Measurements from ENCODE around the gene TNFAIP8L1.

The TNFAIP8L1 gene

DNA sequence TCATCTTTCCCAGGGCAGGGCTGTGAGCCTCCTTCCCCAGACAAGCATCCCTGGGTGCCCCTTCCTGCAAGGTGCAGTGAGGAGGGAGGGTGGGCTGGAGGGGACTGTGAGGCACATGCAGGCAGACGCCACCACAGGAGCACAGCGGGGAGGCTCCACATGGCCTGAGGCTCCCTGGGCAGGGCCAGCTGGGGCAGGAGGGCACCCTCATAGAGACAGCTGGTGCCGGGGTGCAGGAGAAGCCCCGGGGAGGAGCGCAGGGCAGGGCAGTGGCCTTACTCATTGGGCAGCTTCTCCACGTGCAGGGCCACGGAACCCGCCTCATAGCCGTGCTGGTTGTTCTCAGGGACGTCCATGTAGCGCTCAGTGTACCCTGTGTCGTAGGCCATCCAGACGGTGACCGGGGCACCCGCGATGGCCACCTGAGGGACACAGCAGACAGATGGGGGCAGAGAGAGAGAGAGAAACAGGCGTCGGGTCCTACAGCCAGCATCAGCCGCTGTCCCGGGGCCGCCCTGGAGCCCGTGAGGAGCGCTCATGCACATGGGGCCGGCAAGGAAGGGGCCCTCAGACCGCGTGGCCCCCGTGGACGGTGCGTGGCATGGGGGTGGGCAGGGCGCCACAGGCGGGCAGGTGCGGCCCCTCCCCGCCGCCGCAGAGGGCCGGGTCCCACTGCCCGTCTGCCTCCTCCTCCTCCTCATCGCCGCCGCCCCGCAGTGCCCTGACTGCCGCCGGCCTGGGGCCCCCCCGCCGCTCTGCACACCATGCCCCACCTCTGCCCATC is 43.3 kb downstream of the TNFAIP8L1 start:
- no peak for DNase-seq

- no peak for DNase-seq
These were observed 45.2 kb downstream of the TNFAIP8L1 start for GRCh38 chr19:4684312-4685095.

GRCh38 chr19:4686700-4687099 is 47.4 kb downstream of the TNFAIP8L1 start:
- DNase-seq: no peak

DNA sequence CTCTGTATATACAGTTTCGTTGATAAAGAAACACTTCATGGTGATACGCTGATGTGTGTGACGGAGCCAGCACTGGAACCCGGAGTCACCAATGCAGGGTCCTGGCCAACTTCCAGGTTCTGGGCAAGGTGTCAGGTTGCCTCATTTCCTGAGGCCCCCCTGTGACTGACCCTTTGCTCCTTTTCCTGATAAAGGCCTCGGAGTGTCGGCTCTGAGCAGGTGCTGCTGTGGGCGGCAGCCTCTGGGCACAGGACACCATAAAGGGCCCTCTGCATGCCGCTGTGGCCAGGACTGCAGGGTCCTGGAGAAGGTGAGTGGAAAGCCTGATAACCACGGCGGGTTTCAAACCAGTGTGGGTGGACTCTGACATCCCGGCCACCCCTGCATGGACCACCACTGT is 48.1 kb downstream of the TNFAIP8L1 start:
- no peak for DNase-seq

- DNase-seq: no peak
These were observed 49.3 kb downstream of the TNFAIP8L1 start for GRCh38 chr19:4688587-4688986.

GRCh38 chr19:4689403-4689802 is 50.1 kb downstream of the TNFAIP8L1 start:
- DNase-seq: no peak

DNA sequence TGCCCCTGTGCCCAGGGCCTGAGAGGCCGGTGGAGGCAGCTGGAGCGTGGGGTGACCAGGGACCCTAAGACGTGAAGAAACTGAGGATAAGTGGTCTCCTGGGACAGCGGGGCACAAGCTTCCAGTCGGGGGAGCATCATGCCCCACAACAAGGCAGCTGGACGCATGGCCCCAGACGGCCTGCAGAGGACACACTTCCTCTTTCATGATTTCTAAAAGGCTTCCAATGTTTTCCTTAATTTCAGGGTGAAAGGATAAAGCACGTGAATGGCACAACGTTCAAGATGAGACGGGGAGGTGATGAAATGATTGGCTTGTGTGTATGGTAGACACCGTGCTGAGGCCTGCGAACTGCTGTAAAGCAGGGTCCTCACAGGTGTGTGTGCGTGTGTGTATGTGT is 51.0 kb downstream of the TNFAIP8L1 start:
- DNase-seq: no peak

- DNase-seq: no peak
These were observed 52.1 kb downstream of the TNFAIP8L1 start for GRCh38 chr19:4691373-4691772.

- DNase-seq: no peak
These were observed 53.1 kb downstream of the TNFAIP8L1 start for GRCh38 chr19:4692251-4693077.

GRCh38 chr19:4693078-4693350 is 53.7 kb downstream of the TNFAIP8L1 start:
- no peak for DNase-seq

- no peak for DNase-seq
These were observed 54.3 kb downstream of the TNFAIP8L1 start for GRCh38 chr19:4693471-4694121.

DNA sequence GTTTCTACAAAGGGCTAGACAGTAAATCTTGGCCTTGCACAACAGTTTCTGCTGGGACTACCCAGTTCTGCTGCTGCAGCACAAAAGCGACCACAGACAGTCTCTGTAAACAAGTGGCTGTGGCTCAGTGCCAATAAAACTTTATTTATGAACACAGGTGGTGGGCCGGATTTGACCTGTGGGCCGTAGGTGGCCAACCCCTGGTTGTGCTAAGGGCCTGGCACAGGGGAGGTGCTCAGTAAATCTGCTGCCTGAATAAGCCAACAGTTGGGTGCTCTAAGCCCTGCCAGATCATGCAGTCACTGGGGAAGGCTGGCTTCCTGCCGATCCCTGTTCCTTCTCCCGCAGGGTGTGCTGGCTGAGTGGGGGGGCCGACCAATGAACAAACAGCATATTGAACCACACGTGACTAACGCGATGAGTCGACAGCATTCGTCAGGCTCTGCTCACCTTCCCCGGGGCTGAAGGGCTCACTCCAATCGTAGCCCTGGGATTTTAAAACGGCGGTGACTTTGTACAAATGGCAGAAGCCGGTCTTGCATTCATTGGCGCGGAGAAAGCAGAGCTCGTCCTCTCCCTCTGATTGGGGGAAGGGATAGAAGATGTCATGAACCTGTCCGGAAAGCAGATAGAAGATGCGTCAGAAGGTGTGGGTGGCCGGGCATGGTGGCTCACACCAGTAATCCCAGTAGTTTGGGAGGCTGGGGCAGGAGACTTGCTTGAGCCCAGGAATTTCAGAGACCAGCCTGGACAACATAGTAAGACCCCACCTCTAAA is 55.1 kb downstream of the TNFAIP8L1 start:
- DNase-seq: no peak

- DNase-seq: no peak
These were observed 56.0 kb downstream of the TNFAIP8L1 start for GRCh38 chr19:4695224-4695731.

GRCh38 chr19:4697304-4697703 is 58.0 kb downstream of the TNFAIP8L1 start:
- no peak for DNase-seq

DNA sequence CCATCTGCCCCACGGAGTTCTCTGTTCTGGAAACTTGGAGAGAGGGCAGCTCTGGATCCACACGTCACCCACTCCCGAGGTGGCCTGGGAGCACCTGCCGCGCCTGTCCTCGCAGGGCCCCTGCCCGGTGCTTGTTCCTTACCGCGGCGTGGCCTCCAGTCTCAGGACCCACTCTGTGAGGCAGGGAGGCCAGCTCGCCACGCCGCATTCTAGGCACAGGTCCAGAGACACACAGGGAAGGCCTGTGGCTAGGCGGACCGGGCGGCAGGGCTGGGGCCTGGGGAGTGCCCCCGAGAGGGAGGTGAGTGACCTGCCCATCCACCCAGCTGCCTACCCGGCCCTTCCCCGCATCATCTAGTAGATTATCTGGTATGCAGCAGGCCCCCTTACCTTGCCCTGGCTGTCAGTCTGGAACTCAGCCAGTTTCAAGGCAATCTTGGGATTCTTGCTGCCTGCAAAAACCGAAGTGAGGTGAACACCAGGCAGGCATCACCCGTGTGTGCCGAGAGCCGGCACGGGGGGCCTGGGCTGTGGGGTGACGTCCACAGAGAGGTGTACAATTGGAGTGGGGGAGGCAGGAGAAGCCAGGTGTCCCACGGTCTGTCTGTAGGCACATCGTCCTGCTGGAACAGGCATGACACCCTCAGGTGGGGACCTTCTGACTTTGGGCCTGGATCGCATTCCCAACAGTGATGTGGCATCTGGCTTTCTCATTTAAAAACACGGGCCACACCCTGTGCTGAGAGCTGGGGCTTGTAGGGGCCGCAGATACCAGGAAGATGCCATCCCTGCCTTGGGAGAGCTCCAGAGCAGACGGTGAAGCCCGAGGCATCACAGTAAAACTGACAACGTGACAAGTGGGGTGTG is 60.7 kb downstream of the TNFAIP8L1 start:
- DNase-seq: no peak

- DNase-seq: no peak
These were observed 61.3 kb downstream of the TNFAIP8L1 start for GRCh38 chr19:4700693-4700970.

GRCh38 chr19:4701557-4701956 is 62.2 kb downstream of the TNFAIP8L1 start:
- no peak for DNase-seq

DNA sequence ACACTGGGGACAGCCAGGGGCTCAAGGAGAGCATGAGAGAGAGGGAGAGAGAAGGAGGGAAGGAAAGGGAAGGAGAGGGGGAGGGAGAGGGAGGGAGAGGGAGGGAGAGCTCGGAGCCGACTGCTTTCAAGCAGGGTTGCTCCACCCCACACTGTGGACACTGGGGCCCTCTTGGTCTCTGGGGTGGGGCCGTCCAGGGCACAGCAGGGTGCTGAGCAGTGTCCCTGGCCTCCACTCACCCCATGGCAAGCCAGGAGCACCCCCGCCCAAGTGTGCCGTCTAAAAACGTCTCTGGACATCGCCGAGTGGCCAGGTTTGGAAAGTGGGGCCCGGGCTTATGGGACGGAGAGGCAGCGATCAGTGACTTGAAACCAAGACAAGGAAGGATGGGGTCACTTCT is 63.4 kb downstream of the TNFAIP8L1 start:
- no peak for DNase-seq

GRCh38 chr19:4703671-4704316 is 64.5 kb downstream of the TNFAIP8L1 start:
- no peak for DNase-seq

DNA sequence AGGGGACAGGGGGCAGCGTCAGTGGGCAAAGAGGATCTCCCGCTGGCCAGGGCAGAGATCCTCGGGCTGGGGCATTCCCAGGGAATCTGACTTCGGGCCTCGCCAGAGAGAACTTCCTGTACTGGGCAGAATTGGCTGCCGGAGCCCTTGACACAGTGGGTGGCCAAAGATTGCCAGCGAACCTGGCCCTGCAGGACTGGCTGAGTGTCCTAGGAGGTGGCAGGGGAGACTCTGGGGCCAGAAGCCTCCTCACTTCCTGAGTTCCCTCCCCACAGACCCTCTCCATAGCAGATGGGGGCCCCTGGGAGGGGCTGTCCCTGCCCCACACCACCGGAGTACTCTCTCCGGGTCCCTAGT is 65.0 kb downstream of the TNFAIP8L1 start:
- no peak for DNase-seq
